OCI-LY3 (cell line): ENCODE data around the gene SLC35D3.

Experiments used
- H2AFZ ChIP-seq: fragments of 200-600, 300-600 bp; shearing (Covaris generic); 2 replicates; pipeline ENCODE4 v1.6.0; 2014; ENCODE audit warnings: antibody characterized with exemption, low read depth, low read length
- H3K27ac ChIP-seq: fragments of 200-600, 300-600 bp; sonication (generic); 2 replicates; pipeline ENCODE4 v1.5.1; 2014; ENCODE audit warnings: mild to moderate bottlenecking, low read length, moderate library complexity, mixed read lengths
- H3K27me3 ChIP-seq: fragments of 200-600, 300-600 bp; sonication (generic); 2 replicates; pipeline ENCODE4 v1.6.1; 2014; ENCODE audit warnings: low read depth, low read length, mixed read lengths
- H3K36me3 ChIP-seq: fragments of 200-600, 300-600 bp; sonication (generic); replicated peaks from 2 replicates; pipeline ENCODE3; 2014; ENCODE audit warnings: low read depth, low read length, mixed read lengths
- H3K4me1 ChIP-seq: fragments of 300-600, 200-600 bp; sonication (generic); 2 replicates; pipeline ENCODE4 v1.6.1; 2014; ENCODE audit warnings: low read length, mixed read lengths
- H3K4me2 ChIP-seq: fragments of 200-600, 300-600 bp; sonication (generic); 2 replicates; pipeline ENCODE4 v1.6.1; 2014; ENCODE audit warnings: low read length, mixed read lengths
- H3K4me3 ChIP-seq: fragments of 300-600, 200-600 bp; sonication (generic); 2 replicates; pipeline ENCODE4 v1.5.1; 2014; ENCODE audit warnings: antibody characterized with exemption, mild to moderate bottlenecking, low read length, moderate library complexity
- H3K79me2 ChIP-seq: fragments of 300-600, 200-600 bp; shearing (Covaris generic); 2 replicates; pipeline ENCODE4 v1.6.1; 2014; ENCODE audit warnings: mild to moderate bottlenecking, low read length, mixed read lengths
- H3K9ac ChIP-seq: fragments of 300-600, 200-600 bp; shearing (Covaris generic); 2 replicates; pipeline ENCODE4 v1.6.0; 2014; ENCODE audit warnings: mild to moderate bottlenecking, low read length, moderate library complexity
- H3K9me3 ChIP-seq: fragments of 200-600, 300-600 bp; shearing (Covaris generic); 2 replicates; pipeline ENCODE4 v1.6.1; 2014; ENCODE audit warnings: low read length, mixed read lengths; ENCODE audit not compliant: insufficient read depth
- H4K20me1 ChIP-seq: fragments of 200-600, 300-600 bp; sonication (generic); 2 replicates; pipeline ENCODE4 v1.6.1; 2016; ENCODE audit warnings: low read length, mixed read lengths; ENCODE audit not compliant: insufficient read depth
- CTCF ChIP-seq: fragments of 200-600, 300-600 bp; sonication (generic); IDR thresholded peaks from 2 replicates; pipeline ENCODE4 v1.5.1; 2014; ENCODE audit warnings: antibody characterized with exemption, low read length, low read depth
- EZH2phosphoT487 ChIP-seq: fragments of 200-600 bp; shearing (Covaris generic); IDR thresholded peaks from 2 replicates; pipeline ENCODE4 v1.6.1; 2018; ENCODE audit warnings: antibody characterized with exemption, mixed run types, low read depth

The SLC35D3 gene

GRCh38 chr6:136920671-136921380 is 1.3 kb upstream of the SLC35D3 start:
- TF ChIP-seq EZH2phosphoT487 (no peak), CTCF (no peak)
- no peaks in the 10 kb centered on the region for H3K9me3 ChIP-seq
- H4K20me1 ChIP-seq: no peaks in the 10 kb centered on the region
- H3K79me2 ChIP-seq: no peaks in the 10 kb centered on the region
- H3K4me3 ChIP-seq: no peak overlapping the region
- H3K27me3 ChIP-seq: no peaks in the 10 kb centered on the region
- no peaks in the 10 kb centered on the region for H3K4me1 ChIP-seq
- H2AFZ ChIP-seq: no peak overlapping the region
- H3K36me3 ChIP-seq: no peaks in the 10 kb centered on the region
- no peak overlapping the region for H3K9ac ChIP-seq
- H3K27ac ChIP-seq: no peak overlapping the region
- no peak overlapping the region for H3K4me2 ChIP-seq

GRCh38 chr6:136921381-136921935 is 643 bp upstream of the SLC35D3 start:
- Histone ChIP-seq H3K27me3 (no peaks in the 10 kb centered on the region), H3K4me3 (no peak overlapping the region), H3K27ac (no peak overlapping the region), H3K36me3 (no peaks in the 10 kb centered on the region), H4K20me1 (no peaks in the 10 kb centered on the region), H3K4me1 (no peaks in the 10 kb centered on the region), H3K4me2 (no peak overlapping the region), H3K79me2 (no peaks in the 10 kb centered on the region), H3K9ac (no peak overlapping the region), H3K9me3 (no peaks in the 10 kb centered on the region), H2AFZ (no peak overlapping the region)
- TF ChIP-seq CTCF (no peak), EZH2phosphoT487 (no peak)

GRCh38 chr6:136922685-136923006 is 545 bp downstream of the SLC35D3 start:
- no peak overlapping the region for H2AFZ ChIP-seq
- H3K4me2 ChIP-seq: no peak overlapping the region
- H4K20me1 ChIP-seq: no peaks in the 10 kb centered on the region
- H3K4me3 ChIP-seq: no peak overlapping the region
- H3K4me1 ChIP-seq: no peaks in the 10 kb centered on the region
- no peak overlapping the region for H3K27ac ChIP-seq
- TF ChIP-seq CTCF (no peak), EZH2phosphoT487 (no peak)
- no peaks in the 10 kb centered on the region for H3K79me2 ChIP-seq
- H3K9me3 ChIP-seq: no peaks in the 10 kb centered on the region
- no peaks in the 10 kb centered on the region for H3K36me3 ChIP-seq
- H3K9ac ChIP-seq: no peak overlapping the region
- no peaks in the 10 kb centered on the region for H3K27me3 ChIP-seq

- H3K9ac ChIP-seq: no peak overlapping the region
- no peak overlapping the region for H3K4me3 ChIP-seq
- H3K27ac ChIP-seq: no peak overlapping the region
- TF ChIP-seq CTCF (no peak), EZH2phosphoT487 (no peak)
- no peaks in the 10 kb centered on the region for H4K20me1 ChIP-seq
- no peaks in the 10 kb centered on the region for H3K36me3 ChIP-seq
- no peaks in the 10 kb centered on the region for H3K4me1 ChIP-seq
- no peak overlapping the region for H2AFZ ChIP-seq
- H3K79me2 ChIP-seq: no peaks in the 10 kb centered on the region
- no peaks in the 10 kb centered on the region for H3K27me3 ChIP-seq
- no peaks in the 10 kb centered on the region for H3K9me3 ChIP-seq
- H3K4me2 ChIP-seq: no peak overlapping the region
These were observed 1.2 kb downstream of the SLC35D3 start for GRCh38 chr6:136923116-136923953.
